Gastroesophageal sphincter (tissue), 3 donors: Measurements from ENCODE around the gene THBS1.

ENCODE experiments used
- CTCF ChIP-seq, 4 experiments: fragments of 200-600 bp in 2 of 4; fragments of 450-650 bp in 2 of 4; sonication (generic) in 1 of 4; IDR thresholded peaks; one replicate each; pipeline ENCODE4 v1.5.1; 2017 to 2019; ENCODE audit warnings: antibody characterized with exemption in 4 of 4, mild to moderate bottlenecking in 2 of 4, moderate library complexity in 2 of 4
- POLR2AphosphoS5 ChIP-seq: sonication (generic); formaldehyde crosslinking; IDR thresholded peaks from one replicate; pipeline ENCODE4 v1.6.1; 2017; ENCODE audit warnings: antibody characterized with exemption

DNA sequence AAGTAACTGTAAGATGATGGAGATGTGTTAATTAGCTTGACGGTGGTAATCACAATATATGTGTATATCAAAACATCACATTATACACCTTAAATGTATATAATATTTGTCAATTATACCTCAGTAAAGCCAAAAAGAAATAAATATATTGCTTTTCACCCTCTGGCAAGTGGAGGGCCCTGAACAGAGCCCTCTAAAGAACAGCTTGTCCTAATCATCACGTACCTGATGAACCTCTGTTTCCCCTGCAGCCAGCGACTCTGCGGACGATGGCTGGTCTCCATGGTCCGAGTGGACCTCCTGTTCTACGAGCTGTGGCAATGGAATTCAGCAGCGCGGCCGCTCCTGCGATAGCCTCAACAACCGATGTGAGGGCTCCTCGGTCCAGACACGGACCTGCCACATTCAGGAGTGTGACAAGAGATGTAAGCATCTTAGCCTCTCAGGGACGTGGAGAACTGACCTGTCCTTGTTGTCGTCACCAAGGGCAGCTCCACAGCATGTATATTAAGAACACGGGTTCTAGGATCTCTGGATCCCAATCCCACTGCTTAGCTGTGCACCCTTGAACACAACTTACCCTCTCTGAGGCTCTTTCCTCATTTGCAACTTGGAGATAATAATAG lies 6.3 kb downstream of the THBS1 start:
- TF ChIP-seq CTCF (IDR thresholded peaks at IDR 0.05) = no peak
- peak; percentile 66 for TF ChIP-seq POLR2AphosphoS5
